ENCODE measurements around the gene TCHHL1. TPM values are rescaled to one million over a fixed set of nuclear protein-coding genes. Genes with fewer than 3 reads are reported as not detected.

The TCHHL1 gene
- total and polyA plus RNA-seq, 2 of the 8 experiments (the other 6 are each of a cell fraction or from before 2014, with no cell fraction given), result not detected

DNA sequence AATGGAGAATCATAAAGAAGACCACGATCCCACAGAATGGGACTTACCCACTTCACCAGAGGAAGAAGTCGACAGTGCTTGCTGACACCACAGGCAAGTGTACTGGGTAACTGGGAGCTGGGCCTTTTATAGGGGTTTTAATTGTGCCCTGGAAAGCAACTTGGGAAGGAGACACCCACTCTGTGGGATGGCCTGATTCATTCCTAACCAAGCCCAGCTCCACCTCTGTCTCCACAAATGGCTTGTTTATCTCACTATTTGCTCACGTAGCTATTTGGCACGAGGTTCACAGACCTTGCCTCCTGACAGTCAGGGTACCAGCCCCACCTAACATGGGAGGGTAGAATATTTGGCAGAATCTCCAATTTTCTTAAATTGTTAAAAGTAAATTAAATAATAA lies 26.5 kb upstream of the TCHHL1 start, which contains the start of gene TCHH (continued):
- no peak for TF ChIP-seq EP300 (IDR thresholded peaks at IDR 0.05; ENCODE audit: borderline replicate concordance in 1 of 2, low read depth in 2 of 2, low read length in 2 of 2)
- no peak for TF ChIP-seq EZH2 (IDR thresholded peaks at IDR 0.05; ENCODE audit: low read depth, low read length, severe bottlenecking)
